Measurements from ENCODE around the gene SLC35F2. TPM values are rescaled to one million over a fixed set of nuclear protein-coding genes. Genes with fewer than 3 reads are reported as not detected.
A peak's percentile ranks its signal among the peaks of the same experiment; 100 is the strongest.
"Not testable (repeated sequence)": the region's sequence is repeated elsewhere in the genome, so short reads cannot be mapped to it uniquely, and the experiment has no call there.

Gene SLC35F2
- total RNA-seq: 10 to 100 TPM; 13.4 to 14.8 TPM
- polyA plus RNA-seq (ENCODE audit: insufficient read length in 2 of 2): 10 to 100 TPM in 1 of 2 donors, 1 to 10 TPM in 1; 9.5 to 11.7 TPM
- long read RNA-seq, donor 1, partial matches to known transcripts: 0 of 1 reads
- long read RNA-seq, donor 1, other reads (novel, unspliced or antisense): 0 of 1 reads
- long read RNA-seq, donor 2, partial matches to known transcripts: 0 of 1 reads
- long read RNA-seq, donor 2, other reads (novel, unspliced or antisense): 0 of 1 reads
- long read RNA-seq, donor 3, partial matches to known transcripts: 0 of 4 reads
- long read RNA-seq, donor 3, other reads (novel, unspliced or antisense): 0 of 4 reads
- long read RNA-seq, donor 4, transcript SLC35F2-204 (8 exons, 3,170 nt): major isoform, 6 of 6 reads
- long read RNA-seq, donor 4, partial matches to known transcripts: 0 of 6 reads
- long read RNA-seq, donor 4, other reads (novel, unspliced or antisense): 0 of 6 reads

- Histone ChIP-seq H3K4me3 (ENCODE audit: low read depth, low read length) (peak within 1 kb of the TSS; percentile 54), H3K36me3 (ENCODE audit: control insufficient read depth, insufficient read depth, low read length) (no peaks in the 10 kb centered on the region), H3K4me1 (ENCODE audit: control insufficient read depth, insufficient read depth, low read length) (peaks cover 21% of the 10 kb centered on the region), H3K27ac (ENCODE audit: low read depth, low read length) (peak within 1 kb of the TSS; percentile 61), H3K9me3 (ENCODE audit: control insufficient read depth, insufficient read depth, low read length) (no peaks in the 10 kb centered on the region), H3K27me3 (ENCODE audit: control insufficient read depth, insufficient read depth, low read length) (peaks cover 18% of the 10 kb centered on the region)
- WGBS (ENCODE audit: insufficient coverage): under 1% methylated on average over 70 of the region's 73 CpGs
- peak in 3 of 6 donors; percentile 26 to 80 (median 78) for DNase-seq (ENCODE audit: low read depth in 4 of 6, low spot score in 6 of 6)
Observed at GRCh38 chr11:107858217-107859070, at the start of gene SLC35F2. Gene SLC35F2, minus strand, starts transcription at chr11:107858787. Its CDS starts 20 bp downstream, at chr11:107858767.

- no peak overlapping the region for H3K27ac ChIP-seq (ENCODE audit: low read depth, low read length)
- H3K27me3 ChIP-seq (ENCODE audit: control insufficient read depth, insufficient read depth, low read length): no peaks in the 10 kb centered on the region
- no peaks in the 10 kb centered on the region for H3K4me1 ChIP-seq (ENCODE audit: control insufficient read depth, insufficient read depth, low read length)
- H3K36me3 ChIP-seq (ENCODE audit: control insufficient read depth, insufficient read depth, low read length): no peaks in the 10 kb centered on the region
- DNase-seq (ENCODE audit: low read depth in 4 of 6, low spot score in 6 of 6): no peak
- 84% methylated on average over 22 of the region's 23 CpGs for WGBS (ENCODE audit: insufficient coverage)
- H3K9me3 ChIP-seq (ENCODE audit: control insufficient read depth, insufficient read depth, low read length): no peaks in the 10 kb centered on the region
- no peak overlapping the region for H3K4me3 ChIP-seq (ENCODE audit: low read depth, low read length)
Observed at GRCh38 chr11:107908211-107908610, 49.6 kb upstream of the SLC35F2 start.

GRCh38 chr11:107898270-107898669, 39.7 kb upstream of the SLC35F2 start:
- no CpG with 5 or more reads among the region's 1 CpG for WGBS (ENCODE audit: insufficient coverage)
- Histone ChIP-seq H3K36me3 (ENCODE audit: control insufficient read depth, insufficient read depth, low read length) (no peaks in the 10 kb centered on the region), H3K4me1 (ENCODE audit: control insufficient read depth, insufficient read depth, low read length) (no peaks in the 10 kb centered on the region), H3K9me3 (ENCODE audit: control insufficient read depth, insufficient read depth, low read length) (no peaks in the 10 kb centered on the region), H3K27me3 (ENCODE audit: control insufficient read depth, insufficient read depth, low read length) (no peaks in the 10 kb centered on the region), H3K27ac (ENCODE audit: low read depth, low read length) (no peak overlapping the region), H3K4me3 (ENCODE audit: low read depth, low read length) (no peak overlapping the region)
- peak in 2 of 6 donors; percentile 34 to 61 for DNase-seq (ENCODE audit: low read depth in 4 of 6, low spot score in 6 of 6)

GRCh38 chr11:107882095-107882820, 23.7 kb upstream of the SLC35F2 start:
- Histone ChIP-seq H3K27ac (ENCODE audit: low read depth, low read length) (no peak overlapping the region), H3K4me3 (ENCODE audit: low read depth, low read length) (no peak overlapping the region), H3K36me3 (ENCODE audit: control insufficient read depth, insufficient read depth, low read length) (no peaks in the 10 kb centered on the region), H3K4me1 (ENCODE audit: control insufficient read depth, insufficient read depth, low read length) (no peaks in the 10 kb centered on the region), H3K9me3 (ENCODE audit: control insufficient read depth, insufficient read depth, low read length) (no peaks in the 10 kb centered on the region), H3K27me3 (ENCODE audit: control insufficient read depth, insufficient read depth, low read length) (no peaks in the 10 kb centered on the region)
- WGBS (ENCODE audit: insufficient coverage): 100% methylated on average over 1 of the region's 3 CpGs
- DNase-seq (ENCODE audit: low read depth in 4 of 6, low spot score in 6 of 6): no peak

GRCh38 chr11:107881471-107881870, 22.9 kb upstream of the SLC35F2 start:
- H3K27ac ChIP-seq (ENCODE audit: low read depth, low read length); DNase-seq (ENCODE audit: low read depth in 4 of 6, low spot score in 6 of 6); H3K9me3 ChIP-seq (ENCODE audit: control insufficient read depth, insufficient read depth, low read length); H3K27me3 ChIP-seq (ENCODE audit: control insufficient read depth, insufficient read depth, low read length); H3K36me3 ChIP-seq (ENCODE audit: control insufficient read depth, insufficient read depth, low read length); H3K4me3 ChIP-seq (ENCODE audit: low read depth, low read length); H3K4me1 ChIP-seq (ENCODE audit: control insufficient read depth, insufficient read depth, low read length): not testable (repeated sequence)
- WGBS (ENCODE audit: insufficient coverage): 90% methylated on average over 1 of the region's 9 CpGs

- no CpG with 5 or more reads among the region's 2 CpGs for WGBS (ENCODE audit: insufficient coverage)
- no peak overlapping the region for H3K4me3 ChIP-seq (ENCODE audit: low read depth, low read length)
- H3K4me1 ChIP-seq (ENCODE audit: control insufficient read depth, insufficient read depth, low read length): no peaks in the 10 kb centered on the region
- H3K9me3 ChIP-seq (ENCODE audit: control insufficient read depth, insufficient read depth, low read length): no peaks in the 10 kb centered on the region
- no peaks in the 10 kb centered on the region for H3K36me3 ChIP-seq (ENCODE audit: control insufficient read depth, insufficient read depth, low read length)
- no peak for DNase-seq (ENCODE audit: low read depth in 4 of 6, low spot score in 6 of 6)
- H3K27ac ChIP-seq (ENCODE audit: low read depth, low read length): no peak overlapping the region
- no peaks in the 10 kb centered on the region for H3K27me3 ChIP-seq (ENCODE audit: control insufficient read depth, insufficient read depth, low read length)
Observed at GRCh38 chr11:107876141-107876540, 17.6 kb upstream of the SLC35F2 start.

- Histone ChIP-seq H3K4me3 (ENCODE audit: low read depth, low read length) (no peak overlapping the region), H3K4me1 (ENCODE audit: control insufficient read depth, insufficient read depth, low read length) (peaks cover 3% of the 10 kb centered on the region), H3K9me3 (ENCODE audit: control insufficient read depth, insufficient read depth, low read length) (no peaks in the 10 kb centered on the region), H3K27ac (ENCODE audit: low read depth, low read length) (no peak overlapping the region), H3K27me3 (ENCODE audit: control insufficient read depth, insufficient read depth, low read length) (peaks cover 6% of the 10 kb centered on the region), H3K36me3 (ENCODE audit: control insufficient read depth, insufficient read depth, low read length) (no peaks in the 10 kb centered on the region)
- WGBS (ENCODE audit: insufficient coverage): 39% methylated on average over 2 of the region's 4 CpGs
- DNase-seq (ENCODE audit: low read depth in 4 of 6, low spot score in 6 of 6): no peak
Observed at GRCh38 chr11:107864591-107864990, 6.0 kb upstream of the SLC35F2 start.

- DNase-seq (ENCODE audit: low read depth in 4 of 6, low spot score in 6 of 6): no peak
- H3K4me1 ChIP-seq (ENCODE audit: control insufficient read depth, insufficient read depth, low read length): peaks cover 21% of the 10 kb centered on the region
- H3K27me3 ChIP-seq (ENCODE audit: control insufficient read depth, insufficient read depth, low read length): peaks cover 18% of the 10 kb centered on the region
- H3K36me3 ChIP-seq (ENCODE audit: control insufficient read depth, insufficient read depth, low read length): no peaks in the 10 kb centered on the region
- no peak overlapping the region for H3K4me3 ChIP-seq (ENCODE audit: low read depth, low read length)
- H3K27ac ChIP-seq (ENCODE audit: low read depth, low read length): no peak overlapping the region
- no peaks in the 10 kb centered on the region for H3K9me3 ChIP-seq (ENCODE audit: control insufficient read depth, insufficient read depth, low read length)
- WGBS (ENCODE audit: insufficient coverage): 100% methylated on average over 1 of the region's 2 CpGs
Observed at GRCh38 chr11:107860688-107861087, 2.1 kb upstream of the SLC35F2 start.

- not testable (repeated sequence) for H3K4me3 ChIP-seq (ENCODE audit: low read depth, low read length); H3K36me3 ChIP-seq (ENCODE audit: control insufficient read depth, insufficient read depth, low read length); H3K9me3 ChIP-seq (ENCODE audit: control insufficient read depth, insufficient read depth, low read length); DNase-seq (ENCODE audit: low read depth in 4 of 6, low spot score in 6 of 6); H3K27ac ChIP-seq (ENCODE audit: low read depth, low read length)
- Histone ChIP-seq H3K27me3 (ENCODE audit: control insufficient read depth, insufficient read depth, low read length) (peaks cover 18% of the 10 kb centered on the region), H3K4me1 (ENCODE audit: control insufficient read depth, insufficient read depth, low read length) (peaks cover 21% of the 10 kb centered on the region)
- WGBS (ENCODE audit: insufficient coverage): 89% methylated on average over 12 of the region's 15 CpGs
Observed at GRCh38 chr11:107860240-107860620, 1.6 kb upstream of the SLC35F2 start.

All from spinal cord (tissue), 10 donors.